Panc1 (cell line): Measurements from ENCODE around the gene AGAP2. TPM values are rescaled to one million over a fixed set of nuclear protein-coding genes. Genes with fewer than 3 reads are reported as not detected.
A peak's percentile ranks its signal among the peaks of the same experiment; 100 is the strongest.

ENCODE experiments used
- ATAC-seq: fragments of 200-7000 bp; cut with Tn5 transposase; 2 replicates; pipeline ENCODE4 v1.9.1; 2020; ENCODE audit warnings: mild to moderate bottlenecking, moderate library complexity
- BruUV-seq: library from RNA; stranded (reverse); fragments of 400-500 nt; replicated peaks from 2 replicates; lab custom pipeline; 2021; lab: Mats Ljungman, UMichigan
- CTCF ChIA-PET: fragments of 300-600 bp; sonication (Branson Sonifier 250); formaldehyde crosslinking; loops from one replicate; lab custom pipeline; 2022; ENCODE audit warnings: antibody characterized with exemption; lab: Charles Lee
- POLR2A ChIA-PET: fragments of 300-600 bp; sonication (Branson Sonifier 250); formaldehyde crosslinking; loops from one replicate; lab custom pipeline; 2022; ENCODE audit warnings: antibody characterized with exemption; lab: Charles Lee
- DNase-seq: peaks from one replicate; pipeline ENCODE4 v3.0.0-alpha.2; 2010; ENCODE audit warnings: low read depth, low spot score
- H3K27ac ChIP-seq: 2 replicates; pipeline ENCODE4 v1.5.1; 2011; ENCODE audit warnings: mild to moderate bottlenecking, low read length, inconsistent platforms
- H3K27me3 ChIP-seq: fragments of 200-500 bp; sonication (Bioruptor generic); 2 replicates; pipeline ENCODE4 v1.6.0; 2014; ENCODE audit warnings: low read length, inconsistent platforms; ENCODE audit not compliant: control insufficient read depth, insufficient read depth
- H3K36me3 ChIP-seq: fragments of 200-500 bp; sonication (Bioruptor generic); 2 replicates; pipeline ENCODE4 v1.5.1; 2014; ENCODE audit warnings: inconsistent platforms, mild to moderate bottlenecking, low read length, moderate library complexity; ENCODE audit not compliant: control insufficient read depth, insufficient read depth
- H3K4me1 ChIP-seq: 2 replicates; pipeline ENCODE4 v1.5.1; 2011; ENCODE audit warnings: inconsistent platforms, mild to moderate bottlenecking, low read length, moderate library complexity; ENCODE audit not compliant: control insufficient read depth, insufficient read depth
- H3K4me3 ChIP-seq, 2 experiments: 2 replicates each; pipeline ENCODE4 v1.5.1; 2011 to 2012; ENCODE audit warnings: low read depth in 2 of 2, low read length in 2 of 2, mild to moderate bottlenecking in 2 of 2, inconsistent platforms in 1 of 2, moderate library complexity in 1 of 2
- H3K9me3 ChIP-seq: fragments of 200-500 bp; sonication (Bioruptor generic); 2 replicates; pipeline ENCODE4 v1.5.1; 2014; ENCODE audit warnings: low read depth, mild to moderate bottlenecking, inconsistent platforms, low read length, moderate library complexity; ENCODE audit not compliant: control insufficient read depth, insufficient read depth
- CTCF ChIP-seq: fragments of 450-650 bp; IDR thresholded peaks from 2 replicates; pipeline ENCODE4 v1.5.1; 2017; ENCODE audit warnings: mild to moderate bottlenecking
- POLR2AphosphoS5 ChIP-seq: IDR thresholded peaks from 2 replicates; pipeline ENCODE4 v1.6.1; 2012; ENCODE audit warnings: mild to moderate bottlenecking, low read depth, low read length, moderate library complexity
- REST ChIP-seq, 2 experiments: IDR thresholded peaks; 2 replicates each; pipeline ENCODE4 v1.6.1; 2011 to 2012; ENCODE audit warnings: low read depth in 2 of 2, control low read depth in 1 of 2, low read length in 1 of 2, mild to moderate bottlenecking in 1 of 2, moderate library complexity in 1 of 2; ENCODE audit not compliant: insufficient read depth in 1 of 2
- SIN3A ChIP-seq: IDR thresholded peaks from 2 replicates; pipeline ENCODE4 v1.6.1; 2012; ENCODE audit warnings: low read depth, mild to moderate bottlenecking, low read length, moderate library complexity, borderline replicate concordance; ENCODE audit not compliant: insufficient read depth
- TCF7L2 ChIP-seq: IDR thresholded peaks from 2 replicates; pipeline ENCODE4 v1.6.1; 2011; ENCODE audit warnings: mild to moderate bottlenecking, low read depth, low read length, inconsistent platforms
- in situ Hi-C: cut with HindIII; loops from 2 replicates; pipeline ENCODE4 v1.10.0; 2016; ENCODE audit warnings: low sequenced_read_pairs, low pct_unique_long_range_greater_than_20kb
- intact Hi-C: fragments of 100-400 bp; cut with micrococcal nuclease; formaldehyde crosslinking; loops from one replicate; pipeline ENCODE4 v1.10.0; 2022; ENCODE audit not compliant: unreplicated experiment
- total RNA-seq: library from RNA; stranded (reverse); gene quantifications from one replicate; pipeline ENCODE4 v1.2.1, GENCODE V29; 2021; ENCODE audit not compliant: unreplicated experiment

AGAP2 gene
- total RNA-seq, 1 experiment from 2014 or later = 0.49 TPM

GRCh38 chr12:57727758-57728395, 10.7 kb downstream of the AGAP2 start:
- intact Hi-C loops = no loop called here
- CTCF ChIA-PET = no interaction called here
- no peaks in the 10 kb centered on the region for H3K27me3 ChIP-seq

More at GRCh38 chr12:57727758-57728395, 10.7 kb downstream of the AGAP2 start:
- peaks cover 4% of the 10 kb centered on the region; the same call in 1 of the 2 replicates for H3K4me1 ChIP-seq
- no peaks in the 10 kb centered on the region for H3K9me3 ChIP-seq
- DNase-seq (no peak), ATAC-seq (no peak)
- H3K27ac ChIP-seq = no peak overlapping the region
- POLR2A ChIA-PET = no interaction called here
- in situ Hi-C loops = no loop called here
- TSS peak; percentile 76 for BruUV-seq
- H3K4me3 ChIP-seq = no peak overlapping the region
- no peaks in the 10 kb centered on the region for H3K36me3 ChIP-seq
- TF ChIP-seq CTCF (no peak), POLR2AphosphoS5 (no peak), REST (IDR thresholded peaks at IDR 0.05; ENCODE audit: insufficient read depth in 1 of 2, low read depth in 2 of 2, low read length in 1 of 2) (peak; percentile 69 to 85), SIN3A (no peak), TCF7L2 (no peak)
